Panc1 (cell line): ENCODE data around the gene GRID2. TPM values are rescaled to one million over a fixed set of nuclear protein-coding genes. Genes with fewer than 3 reads are reported as not detected.

Source experiments
- ATAC-seq: fragments of 200-7000 bp; cut with Tn5 transposase; 2 replicates; pipeline ENCODE4 v1.9.1; 2020; ENCODE audit warnings: mild to moderate bottlenecking, moderate library complexity
- BruUV-seq: library from RNA; stranded (reverse); fragments of 400-500 nt; replicated peaks from 2 replicates; lab custom pipeline; 2021; lab: Mats Ljungman, UMichigan
- CTCF ChIA-PET: fragments of 300-600 bp; sonication (Branson Sonifier 250); formaldehyde crosslinking; loops from one replicate; lab custom pipeline; 2022; ENCODE audit warnings: antibody characterized with exemption; lab: Charles Lee
- POLR2A ChIA-PET: fragments of 300-600 bp; sonication (Branson Sonifier 250); formaldehyde crosslinking; loops from one replicate; lab custom pipeline; 2022; ENCODE audit warnings: antibody characterized with exemption; lab: Charles Lee
- DNase-seq: peaks from one replicate; pipeline ENCODE4 v3.0.0-alpha.2; 2010; ENCODE audit warnings: low read depth, low spot score
- H3K27ac ChIP-seq: 2 replicates; pipeline ENCODE4 v1.5.1; 2011; ENCODE audit warnings: mild to moderate bottlenecking, low read length, inconsistent platforms
- H3K27me3 ChIP-seq: fragments of 200-500 bp; sonication (Bioruptor generic); 2 replicates; pipeline ENCODE4 v1.6.0; 2014; ENCODE audit warnings: low read length, inconsistent platforms; ENCODE audit not compliant: control insufficient read depth, insufficient read depth
- H3K36me3 ChIP-seq: fragments of 200-500 bp; sonication (Bioruptor generic); 2 replicates; pipeline ENCODE4 v1.5.1; 2014; ENCODE audit warnings: inconsistent platforms, mild to moderate bottlenecking, low read length, moderate library complexity; ENCODE audit not compliant: control insufficient read depth, insufficient read depth
- H3K4me1 ChIP-seq: 2 replicates; pipeline ENCODE4 v1.5.1; 2011; ENCODE audit warnings: inconsistent platforms, mild to moderate bottlenecking, low read length, moderate library complexity; ENCODE audit not compliant: control insufficient read depth, insufficient read depth
- H3K4me3 ChIP-seq, 2 experiments: 2 replicates each; pipeline ENCODE4 v1.5.1; 2011 to 2012; ENCODE audit warnings: low read depth in 2 of 2, low read length in 2 of 2, mild to moderate bottlenecking in 2 of 2, inconsistent platforms in 1 of 2, moderate library complexity in 1 of 2
- H3K9me3 ChIP-seq: fragments of 200-500 bp; sonication (Bioruptor generic); 2 replicates; pipeline ENCODE4 v1.5.1; 2014; ENCODE audit warnings: low read depth, mild to moderate bottlenecking, inconsistent platforms, low read length, moderate library complexity; ENCODE audit not compliant: control insufficient read depth, insufficient read depth
- CTCF ChIP-seq: fragments of 450-650 bp; IDR thresholded peaks from 2 replicates; pipeline ENCODE4 v1.5.1; 2017; ENCODE audit warnings: mild to moderate bottlenecking
- POLR2AphosphoS5 ChIP-seq: IDR thresholded peaks from 2 replicates; pipeline ENCODE4 v1.6.1; 2012; ENCODE audit warnings: mild to moderate bottlenecking, low read depth, low read length, moderate library complexity
- REST ChIP-seq, 2 experiments: IDR thresholded peaks; 2 replicates each; pipeline ENCODE4 v1.6.1; 2011 to 2012; ENCODE audit warnings: low read depth in 2 of 2, control low read depth in 1 of 2, low read length in 1 of 2, mild to moderate bottlenecking in 1 of 2, moderate library complexity in 1 of 2; ENCODE audit not compliant: insufficient read depth in 1 of 2
- SIN3A ChIP-seq: IDR thresholded peaks from 2 replicates; pipeline ENCODE4 v1.6.1; 2012; ENCODE audit warnings: low read depth, mild to moderate bottlenecking, low read length, moderate library complexity, borderline replicate concordance; ENCODE audit not compliant: insufficient read depth
- TCF7L2 ChIP-seq: IDR thresholded peaks from 2 replicates; pipeline ENCODE4 v1.6.1; 2011; ENCODE audit warnings: mild to moderate bottlenecking, low read depth, low read length, inconsistent platforms
- in situ Hi-C: cut with HindIII; loops from 2 replicates; pipeline ENCODE4 v1.10.0; 2016; ENCODE audit warnings: low sequenced_read_pairs, low pct_unique_long_range_greater_than_20kb
- intact Hi-C: fragments of 100-400 bp; cut with micrococcal nuclease; formaldehyde crosslinking; loops from one replicate; pipeline ENCODE4 v1.10.0; 2022; ENCODE audit not compliant: unreplicated experiment
- total RNA-seq: library from RNA; stranded (reverse); gene quantifications from one replicate; pipeline ENCODE4 v1.2.1, GENCODE V29; 2021; ENCODE audit not compliant: unreplicated experiment

GRID2 gene
- total RNA-seq, 1 experiment from 2014 or later, result 0.08 TPM

- ATAC-seq, result peak; percentile 56
- no peak for TF ChIP-seq TCF7L2
- no peak for TF ChIP-seq POLR2AphosphoS5
- no peak for TF ChIP-seq SIN3A
- TF ChIP-seq CTCF, result no peak
- TF ChIP-seq REST (IDR thresholded peaks at IDR 0.05; ENCODE audit: insufficient read depth in 1 of 2, low read depth in 2 of 2, low read length in 1 of 2), result no peak
- Histone ChIP-seq H3K9me3 (no peaks in the 10 kb centered on the region), H3K4me1 (no peaks in the 10 kb centered on the region), H3K36me3 (no peaks in the 10 kb centered on the region), H3K27ac (no peak overlapping the region), H3K4me3 (peak overlapping the region; percentile 14 to 29; a peak in 3 of 4 replicates), H3K27me3 (no peaks in the 10 kb centered on the region)
- ChIA-PET POLR2A (no interaction called here), CTCF (no interaction called here)
- in situ Hi-C loops (no loop called here), intact Hi-C loops (no loop called here)
- no TSS peak for BruUV-seq
- no peak for DNase-seq
Observed at GRCh38 chr4:93771640-93772411, 1468.1 kb downstream of the GRID2 start.

GRCh38 chr4:93772858-93773257 lies 1469.1 kb downstream of the GRID2 start:
- ATAC-seq (no peak), DNase-seq (no peak)
- CTCF ChIA-PET, result no interaction called here
- POLR2A ChIA-PET, result no interaction called here
- Histone ChIP-seq H3K27ac (no peak overlapping the region), H3K27me3 (no peaks in the 10 kb centered on the region), H3K4me1 (no peaks in the 10 kb centered on the region), H3K36me3 (no peaks in the 10 kb centered on the region), H3K4me3 (no peak overlapping the region), H3K9me3 (no peaks in the 10 kb centered on the region)
- no TSS peak for BruUV-seq
- intact Hi-C loops, result no loop called here
- in situ Hi-C loops, result no loop called here
- TF ChIP-seq CTCF (no peak), TCF7L2 (no peak)
